H1 (cell line): ENCODE data around the gene RCHY1. TPM values are rescaled to one million over a fixed set of nuclear protein-coding genes. Genes with fewer than 3 reads are reported as not detected.
"Not testable (repeated sequence)": the region's sequence is repeated elsewhere in the genome, so short reads cannot be mapped to it uniquely, and the experiment has no call there.

ENCODE experiments used
- CTCF ChIA-PET: fragments of 300-600 bp; sonication (Branson Sonifier 250); formaldehyde crosslinking; loops from one replicate; lab custom pipeline; 2021; ENCODE audit not compliant: partially characterized antibody; lab: Charles Lee
- POLR2A ChIA-PET: fragments of 300-600 bp; sonication (Branson Sonifier 250); formaldehyde crosslinking; loops from one replicate; lab custom pipeline; 2021; ENCODE audit warnings: inconsistent platforms; ENCODE audit not compliant: partially characterized antibody; lab: Charles Lee
- DNase-seq, 2 experiments: peaks; one replicate each; pipeline versions ENCODE4 v3.0.0 to v3.0.0-alpha.2; 2010 to 2022; ENCODE audit warnings: low spot score in 2 of 2, low read depth in 1 of 2, mixed read lengths in 1 of 2
- FAIRE-seq: peaks from 2 replicates; lab custom pipeline; 2011; peaks lifted over from hg19 to GRCh38; lab: Jason Lieb, UNC
- H2AFZ ChIP-seq: 2 replicates; pipeline ENCODE4 v1.8.1; 2012; ENCODE audit warnings: low read length, inconsistent platforms
- H2AK5ac ChIP-seq: 2 replicates; pipeline ENCODE4 v1.6.1; 2013; ENCODE audit warnings: low read depth, low read length
- H2BK120ac ChIP-seq: replicated peaks from 2 replicates; pipeline ENCODE3; 2013; ENCODE audit warnings: low read depth, low read length, inconsistent platforms
- H2BK12ac ChIP-seq: 2 replicates; pipeline ENCODE4 v1.6.1; 2013; ENCODE audit warnings: low read depth, low read length
- H2BK15ac ChIP-seq: 2 replicates; pipeline ENCODE4 v1.6.1; 2013; ENCODE audit warnings: low read length
- H2BK20ac ChIP-seq: 2 replicates; pipeline ENCODE4 v1.6.1; 2013; ENCODE audit warnings: low read length
- H2BK5ac ChIP-seq: 2 replicates; pipeline ENCODE4 v1.6.1; 2013; ENCODE audit warnings: low read depth, low read length
- H3K14ac ChIP-seq: 2 replicates; pipeline ENCODE4 v1.6.1; 2013; ENCODE audit warnings: inconsistent platforms; ENCODE audit not compliant: insufficient read length
- H3K18ac ChIP-seq: 2 replicates; pipeline ENCODE4 v1.6.1; 2013; ENCODE audit warnings: low read length; ENCODE audit errors: extremely low read depth
- H3K23ac ChIP-seq: 2 replicates; pipeline ENCODE4 v1.6.1; 2013; ENCODE audit warnings: inconsistent platforms; ENCODE audit not compliant: insufficient read length
- H3K23me2 ChIP-seq: 2 replicates; pipeline ENCODE4 v1.6.1; 2013; ENCODE audit warnings: low read depth, low read length
- H3K27ac ChIP-seq: 2 replicates; pipeline ENCODE4 v1.6.1; 2011; ENCODE audit warnings: low read depth, low read length, inconsistent platforms
- H3K27me3 ChIP-seq, 4 experiments: replicated peaks in 1 of 4; 1 replicate in 1 of 4; 2 replicates in 3 of 4; pipeline versions ENCODE4 v1.6.1 to v1.8.1; 2011 to 2013; ENCODE audit warnings: low read length in 3 of 4, mild to moderate bottlenecking in 3 of 4, inconsistent platforms in 2 of 4, mixed read lengths in 2 of 4, moderate library complexity in 1 of 4; ENCODE audit not compliant: control insufficient read depth in 3 of 4, insufficient read depth in 3 of 4; ENCODE audit errors: extremely low read depth in 1 of 4
- H3K36me3 ChIP-seq, 4 experiments: 2 replicates each; pipeline versions ENCODE4 v1.6.1 to v1.8.1; 2011 to 2013; ENCODE audit warnings: mild to moderate bottlenecking in 4 of 4, low read length in 3 of 4, moderate library complexity in 2 of 4, control low read depth in 1 of 4, inconsistent platforms in 1 of 4; ENCODE audit not compliant: insufficient read depth in 4 of 4, control insufficient read depth in 2 of 4
- H3K4ac ChIP-seq: replicated peaks from 2 replicates; pipeline ENCODE3; 2013; ENCODE audit warnings: low read length, low read depth, mixed read lengths, inconsistent platforms; ENCODE audit not compliant: insufficient read length
- H3K4me1 ChIP-seq, 4 experiments: replicated peaks in 1 of 4; 1 replicate in 1 of 4; 2 replicates in 3 of 4; pipeline versions ENCODE4 v1.6.1 to v1.8.1; 2011 to 2013; ENCODE audit warnings: low read length in 3 of 4, inconsistent platforms in 2 of 4, mixed read lengths in 1 of 4; ENCODE audit not compliant: insufficient read depth in 4 of 4, control insufficient read depth in 3 of 4
- H3K4me2 ChIP-seq, 2 experiments: 2 replicates each; pipeline versions ENCODE4 v1.6.1 to v1.8.1; 2011 to 2013; ENCODE audit warnings: low read depth in 2 of 2, low read length in 2 of 2, control low read depth in 1 of 2, inconsistent platforms in 1 of 2, mild to moderate bottlenecking in 1 of 2; ENCODE audit not compliant: insufficient read depth in 1 of 2
- H3K4me3 ChIP-seq, 4 experiments: fragments of 200-600, 300-600 bp in 1 of 4; sonication (generic), shearing (Covaris generic), sonication (Bioruptor Twin) in 1 of 4; 2 replicates each; pipeline versions ENCODE4 v1.5.1 to v1.8.1; 2011 to 2016; ENCODE audit warnings: low read length in 4 of 4, low read depth in 3 of 4, control low read depth in 2 of 4, inconsistent platforms in 2 of 4, mild to moderate bottlenecking in 2 of 4, mixed read lengths in 1 of 4, moderate library complexity in 1 of 4; ENCODE audit not compliant: insufficient read depth in 2 of 4; ENCODE audit errors: extremely low read depth in 1 of 4
- H3K56ac ChIP-seq: replicated peaks from 2 replicates; pipeline ENCODE3; 2013; ENCODE audit warnings: low read depth, mild to moderate bottlenecking, mixed read lengths, low read length, inconsistent platforms; ENCODE audit not compliant: insufficient read length
- H3K79me1 ChIP-seq: 2 replicates; pipeline ENCODE4 v1.6.1; 2013; ENCODE audit warnings: low read depth, low read length, control low read depth
- H3K79me2 ChIP-seq, 2 experiments: 2 replicates each; pipeline versions ENCODE4 v1.6.1 to v1.8.1; 2012 to 2013; ENCODE audit warnings: low read length in 2 of 2, mild to moderate bottlenecking in 2 of 2, inconsistent platforms in 1 of 2; ENCODE audit not compliant: insufficient read depth in 2 of 2, control insufficient read depth in 1 of 2
- H3K9ac ChIP-seq, 4 experiments: replicated peaks in 1 of 4; 1 replicate in 1 of 4; 2 replicates in 3 of 4; pipeline versions ENCODE4 v1.6.1 to v1.8.1; 2011 to 2013; ENCODE audit warnings: low read depth in 3 of 4, low read length in 3 of 4, control low read depth in 2 of 4, mild to moderate bottlenecking in 2 of 4, moderate library complexity in 2 of 4, inconsistent platforms in 1 of 4; ENCODE audit errors: extremely low read depth in 1 of 4
- H3K9me3 ChIP-seq, 2 experiments: 2 replicates each; pipeline versions ENCODE4 v1.6.1 to v1.8.1; 2012 to 2013; ENCODE audit warnings: mild to moderate bottlenecking in 2 of 2, moderate library complexity in 2 of 2, control low read depth in 1 of 2, inconsistent platforms in 1 of 2, low read depth in 1 of 2, low read length in 1 of 2, mixed read lengths in 1 of 2; ENCODE audit not compliant: insufficient read depth in 2 of 2
- H4K20me1 ChIP-seq, 2 experiments: replicated peaks in 1 of 2; 2 replicates each; pipeline versions ENCODE3 to v1.8.1; 2011 to 2013; ENCODE audit warnings: inconsistent platforms in 2 of 2, low read length in 2 of 2, mild to moderate bottlenecking in 1 of 2; ENCODE audit not compliant: insufficient read depth in 2 of 2, control insufficient read depth in 1 of 2
- H4K5ac ChIP-seq: 2 replicates; pipeline ENCODE4 v1.6.1; 2013; ENCODE audit warnings: low read length, low read depth, mixed read lengths, inconsistent platforms; ENCODE audit not compliant: insufficient read length
- H4K8ac ChIP-seq: 2 replicates; pipeline ENCODE4 v1.8.0; 2013; ENCODE audit warnings: mild to moderate bottlenecking, moderate library complexity, low read length, inconsistent platforms; ENCODE audit not compliant: insufficient read depth; ENCODE audit errors: extremely low read depth
- H4K91ac ChIP-seq: replicated peaks from 2 replicates; pipeline ENCODE3; 2013; ENCODE audit warnings: low read length, mixed read lengths, inconsistent platforms; ENCODE audit not compliant: insufficient read length
- WGBS, 2 experiments: shearing (Covaris generic) in 1 of 2; methylation state at CpG; one replicate each; pipeline versions ENCODE4 v1.1.6 to v1.1.7; 2013 to 2015; ENCODE audit warnings: low lambda C conversion rate in 2 of 2, mixed read lengths in 2 of 2, inconsistent platforms in 1 of 2, low coverage in 1 of 2, missing lambda C conversion rate in 1 of 2; ENCODE audit not compliant: insufficient replicate concordance in 2 of 2, insufficient coverage in 1 of 2, insufficient read length in 1 of 2; ENCODE audit errors: extremely low coverage in 1 of 2, missing lambda C conversion rate in 1 of 2; 5-methylcytosine and 5-hydroxymethylcytosine counted together
- polyA plus RNA-seq, 7 experiments: library from polyadenylated mRNA; depleted of rRNA in 3 of 7; stranded (reverse) in 5 of 7; unstranded in 2 of 7; fragments of >200 nt in 5 of 7; fragments of 200-250 nt in 2 of 7; gene quantifications; 1 replicate in 5 of 7; 2 replicates in 1 of 7; 4 replicates in 1 of 7; pipeline versions ENCODE4 v1.2.1 to v1.2.3, GENCODE V29; 2011 to 2013; ENCODE audit warnings: missing spikeins in 2 of 7, mixed read lengths in 2 of 7
- total RNA-seq: library from RNA; stranded (reverse); fragmentation: NEBNext Ultra II Directional; extraction: Animal tissue kit (Norgen Biotek cat#: 25700); gene quantifications from 2 replicates; pipeline ENCODE4 v1.2.1, GENCODE V29; 2021

RCHY1 gene
- total and polyA plus RNA-seq, 2 of the 8 experiments (the other 6 are each of a cell fraction or from before 2014, with no cell fraction given), result 30.3 to 44.0 TPM

- H2BK20ac ChIP-seq, FAIRE-seq, H3K27me3 ChIP-seq, H3K14ac ChIP-seq, H4K91ac ChIP-seq, H4K8ac ChIP-seq, H3K23ac ChIP-seq, H3K9ac ChIP-seq, H2BK120ac ChIP-seq, H2AK5ac ChIP-seq, H2AFZ ChIP-seq, DNase-seq, H4K20me1 ChIP-seq, H3K9me3 ChIP-seq, H3K4ac ChIP-seq, H3K4me3 ChIP-seq, H2BK5ac ChIP-seq, H4K5ac ChIP-seq, H3K79me1 ChIP-seq, H3K4me2 ChIP-seq, H3K18ac ChIP-seq, H2BK15ac ChIP-seq, H2BK12ac ChIP-seq, H3K27ac ChIP-seq, H3K23me2 ChIP-seq, H3K56ac ChIP-seq, POLR2A ChIA-PET: not testable (repeated sequence)
- CTCF ChIA-PET, result interaction anchor here (0.7 kb wide), 1 partner anchor 644 kb away, joined by 3 read pairs; no protein-coding TSS in a partner anchor
- Histone ChIP-seq H3K36me3 (peaks cover 0 to 23% (median under 1%) of the 10 kb centered on the region in 4 experiments; a peak in 5 of 8 replicates), H3K4me1 (peaks cover 0 to 13% (median 7%) of the 10 kb centered on the region in 4 experiments; a peak in 4 of 7 replicates), H3K79me2 (peaks cover 0 to 57% of the 10 kb centered on the region in 2 experiments; a peak in 3 of 4 replicates)
- 86% methylated on average over 4 of the region's 4 CpGs; no CpG with 5 or more reads in 1 of the 2 experiments for WGBS, 2 experiments
Observed at GRCh38 chr4:75509592-75509991, 4.6 kb downstream of the RCHY1 start.
